ENCODE results near the gene RXRG. TPM values are rescaled to one million over a fixed set of nuclear protein-coding genes. Genes with fewer than 3 reads are reported as not detected.

Gene RXRG
- total and polyA plus RNA-seq, 9 of the 15 experiments (the other 6 are each of a cell fraction or from before 2014, with no cell fraction given): not detected

DNA sequence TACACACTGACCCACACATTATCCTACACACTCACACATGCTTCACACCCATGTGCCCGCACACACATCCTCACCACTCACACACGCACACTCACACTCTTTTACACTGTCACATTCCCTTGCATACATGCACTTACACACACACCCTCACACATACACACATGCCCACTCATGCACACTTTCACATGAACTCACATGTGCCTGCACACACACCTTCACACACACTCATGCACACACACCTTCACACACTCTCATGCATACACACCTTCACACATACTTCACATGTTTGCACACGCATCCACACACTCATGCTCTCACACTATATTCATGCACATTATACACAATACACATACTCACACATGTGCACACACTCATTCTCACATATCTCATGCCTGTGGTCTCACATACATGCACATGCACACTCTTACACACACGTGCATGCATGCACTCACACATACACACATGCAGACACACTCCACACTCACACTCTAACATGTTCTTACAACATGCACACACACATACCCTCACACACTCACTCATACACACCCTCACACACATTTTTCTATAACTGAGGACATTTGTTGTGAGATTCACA, 42.3 kb downstream of the RXRG start:
- 7% methylated on average over 4 of the region's 4 CpGs for WGBS (ENCODE audit: insufficient coverage, low coverage, missing lambda C conversion rate)
- Histone ChIP-seq H3K27ac (ENCODE audit: extremely low read depth, low read depth, low read length) (no peak overlapping the region), H3K9me3 (replicated peaks; ENCODE audit: control insufficient read depth, insufficient read depth, low read depth, low read length) (no peaks in the 10 kb centered on the region), H3K9me1 (ENCODE audit: control insufficient read depth, insufficient read depth, low read length) (no peaks in the 10 kb centered on the region), H3K4me1 (replicated peaks in 1 of 2; ENCODE audit: control insufficient read depth in 2 of 2, insufficient read depth in 2 of 2, low read length in 2 of 2) (no peaks in the 10 kb centered on the region), H4K20me1 (replicated peaks; ENCODE audit: control insufficient read depth, insufficient read depth, low read length) (0 out of 2 replicates have a peak, but pooled peaks cover 7% of the 10 kb centered on the region), H3K27me3 (ENCODE audit: control insufficient read depth in 2 of 2, insufficient read depth in 2 of 2, low read length in 2 of 2) (peaks cover 6 to 28% of the 10 kb centered on the region in 2 experiments; a peak in 3 of 5 replicates), H3K36me3 (ENCODE audit: control insufficient read depth, insufficient read depth, low read length) (no peaks in the 10 kb centered on the region), H2AFZ (ENCODE audit: low read depth, low read length) (no peak overlapping the region), H3K4me2 (ENCODE audit: insufficient read depth, low read length) (no peak overlapping the region), H3K9ac (ENCODE audit: insufficient read depth in 1 of 2, low read depth in 2 of 2, low read length in 2 of 2) (no peak overlapping the region), H3K79me2 (ENCODE audit: control insufficient read depth, insufficient read depth, low read length) (no peaks in the 10 kb centered on the region), H3K4me3 (no peak overlapping the region)
- POLR2A ChIA-PET: no interaction called here
- ATAC-seq: no peak
- CTCF ChIA-PET (ENCODE audit: low intra/inter-chr PET ratio): no interaction called here
- TF ChIP-seq SMC3 (conservative IDR thresholded peaks at IDR 0.05; ENCODE audit: insufficient read depth, low read depth, low read length) (no peak), HEY1 (CRISPR knock-in tag; IDR thresholded peaks at IDR 0.05; ENCODE audit: borderline replicate concordance) (no peak), EP400 (IDR thresholded peaks at IDR 0.05) (no peak), MTA1 (IDR thresholded peaks at IDR 0.05; ENCODE audit: borderline replicate concordance) (no peak), ARID1B (IDR thresholded peaks at IDR 0.05) (no peak), CREBBP (IDR thresholded peaks at IDR 0.05; ENCODE audit: low read depth, low read length) (no peak), BMI1 (IDR thresholded peaks at IDR 0.05; ENCODE audit: low read length) (no peak), ZFPM2 (CRISPR knock-in tag; IDR thresholded peaks at IDR 0.05) (no peak), TEAD2 (tag; IDR thresholded peaks at IDR 0.05) (no peak)
- TF ChIP-seq, protein P1, sequence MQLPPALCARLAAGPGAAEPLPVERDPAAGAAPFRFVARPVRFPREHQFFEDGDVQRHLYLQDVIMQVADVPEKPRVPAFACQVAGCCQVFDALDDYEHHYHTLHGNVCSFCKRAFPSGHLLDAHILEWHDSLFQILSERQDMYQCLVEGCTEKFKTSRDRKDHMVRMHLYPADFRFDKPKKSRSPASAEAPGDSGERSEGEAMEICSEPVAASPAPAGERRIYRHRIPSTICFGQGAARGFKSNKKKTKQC (CRISPR knock-in tag; IDR thresholded peaks at IDR 0.05): no peak
- BruUV-seq (replicated peaks): no TSS peak
- no peak for DNase-seq (ENCODE audit: extremely low read depth in 1 of 4, low spot score in 3 of 4)
- intact Hi-C loops (cut with micrococcal nuclease): no loop called here
- in situ Hi-C loops (cut with MboI): no loop called here
- no peak for FAIRE-seq
